Measurements from ENCODE around the gene TRMT44. TPM values are rescaled to one million over a fixed set of nuclear protein-coding genes. Genes with fewer than 3 reads are reported as not detected.

The TRMT44 gene
- total and polyA plus RNA-seq, 2 of the 13 experiments (the other 11 are each of a cell fraction or from before 2014, with no cell fraction given): 5.8 to 8.6 TPM

DNA sequence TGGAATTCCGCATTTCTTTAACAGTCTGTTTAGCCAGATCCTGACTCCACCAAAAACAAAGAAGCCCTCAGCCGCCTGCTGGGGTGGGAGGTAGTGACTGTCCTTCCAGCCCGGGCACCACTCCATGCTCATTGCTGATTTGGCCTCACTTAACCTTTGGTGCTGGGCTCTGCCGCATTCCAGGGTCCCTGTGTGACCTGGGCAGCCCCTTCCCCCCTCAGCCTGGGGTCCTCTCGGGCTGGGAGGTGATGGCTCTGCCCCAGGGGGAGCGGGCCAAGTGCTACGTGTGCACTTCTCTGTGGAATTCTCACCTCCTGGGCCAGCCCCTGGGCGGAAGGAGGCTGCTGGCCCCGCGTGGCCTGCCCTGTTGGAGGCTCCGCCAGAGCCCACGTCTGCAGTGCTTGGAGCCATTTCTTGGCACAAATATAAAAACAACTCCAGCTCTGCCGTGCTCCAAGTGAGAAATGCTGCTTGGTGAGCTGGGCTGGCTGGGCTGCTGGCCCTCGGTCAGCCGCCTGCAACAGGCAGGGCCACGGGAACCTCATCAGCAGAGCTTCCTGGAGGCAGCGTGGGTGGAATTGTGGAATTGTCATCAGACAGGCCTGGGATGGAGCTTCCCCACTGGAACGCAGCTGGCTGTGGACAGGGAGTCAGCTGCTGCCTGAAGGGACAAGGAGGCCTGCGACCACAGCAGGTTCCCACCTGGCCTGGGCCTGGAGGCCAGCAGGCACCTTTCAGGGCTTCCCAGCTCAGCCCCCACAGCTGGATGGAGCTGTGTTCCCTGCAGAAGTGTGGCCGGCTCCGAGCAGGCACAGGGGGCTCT, 66.0 kb downstream of the TRMT44 start:
- Histone ChIP-seq H3K4me2 (ENCODE audit: low read depth, low read length) (no peak overlapping the region), H2AFZ (ENCODE audit: low read length) (no peak overlapping the region), H3K27ac (ENCODE audit: extremely low read length, insufficient read depth, low read length) (no peak overlapping the region), H3K9me3 (ENCODE audit: low read length) (no peaks in the 10 kb centered on the region), H3K79me2 (ENCODE audit: insufficient read depth, low read length) (no peaks in the 10 kb centered on the region), H3K4me3 (replicated peaks in 1 of 3; ENCODE audit: insufficient read depth in 1 of 3, low read depth in 2 of 3, low read length in 3 of 3) (no peak overlapping the region), H3K36me3 (replicated peaks in 1 of 2; ENCODE audit: control insufficient read depth in 1 of 2, insufficient read depth in 2 of 2, low read length in 2 of 2) (no peaks in the 10 kb centered on the region), H3K4me1 (ENCODE audit: insufficient read depth, low read length) (peaks cover 2% of the 10 kb centered on the region; the same call in 1 of the 2 replicates), H3K9ac (ENCODE audit: insufficient read depth, low read depth, low read length) (no peak overlapping the region), H3K27me3 (ENCODE audit: control insufficient read depth in 1 of 2, insufficient read depth in 2 of 2, low read length in 2 of 2) (peaks cover 11 to 58% of the 10 kb centered on the region in 2 experiments; a peak in 4 of 5 replicates), H4K20me1 (ENCODE audit: insufficient read depth, low read length) (no peaks in the 10 kb centered on the region)
- no peak for FAIRE-seq
- in situ Hi-C loops (cut with HindIII; ENCODE audit: extremely low pct_ligation_motif_present, low pct_unique_long_range_greater_than_20kb): no loop called here
- DNase-seq (ENCODE audit: low spot score): no peak
- TF ChIP-seq TCF7L2 (IDR thresholded peaks at IDR 0.05; ENCODE audit: low read depth, low read length) (no peak), NBN (conservative IDR thresholded peaks at IDR 0.05) (no peak)
- BruUV-seq (replicated peaks): no TSS peak
- no peak for ATAC-seq
- ChIA-PET CTCF (ENCODE audit: low intra/inter-chr PET ratio, low total read pairs) (no interaction called here), POLR2A (no interaction called here)
- intact Hi-C loops (cut with micrococcal nuclease; ENCODE audit: unreplicated experiment): no loop called here
- 20% methylated on average over 7 of the region's 21 CpGs for WGBS (ENCODE audit: low lambda C conversion rate)

DNA sequence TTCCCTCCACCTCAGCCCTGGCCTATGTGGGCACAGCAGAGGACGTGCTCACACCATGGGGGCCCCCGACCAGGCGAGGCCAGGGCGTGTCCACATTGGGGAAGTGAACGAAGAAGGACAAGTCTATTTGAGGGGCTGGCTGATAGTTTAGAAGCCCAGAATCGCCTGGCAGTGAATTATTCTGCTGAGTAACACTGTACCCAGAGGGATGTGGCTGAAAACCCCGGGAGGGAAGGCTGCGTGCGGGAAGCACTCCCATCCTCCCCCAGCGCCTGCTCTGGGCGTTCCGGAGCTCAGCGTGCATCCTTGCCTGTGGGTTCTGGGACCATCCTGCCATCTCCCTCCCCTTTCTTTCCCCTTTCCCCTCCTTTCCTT, 66.6 kb downstream of the TRMT44 start:
- H3K4me2 ChIP-seq (ENCODE audit: low read depth, low read length): no peak overlapping the region
- no peak for ATAC-seq
- H3K4me3 ChIP-seq (replicated peaks in 1 of 3; ENCODE audit: insufficient read depth in 1 of 3, low read depth in 2 of 3, low read length in 3 of 3): no peak overlapping the region
- H3K27ac ChIP-seq (ENCODE audit: extremely low read length, insufficient read depth, low read length): no peak overlapping the region
- intact Hi-C loops (cut with micrococcal nuclease; ENCODE audit: unreplicated experiment): no loop called here
- H3K9ac ChIP-seq (ENCODE audit: insufficient read depth, low read depth, low read length): no peak overlapping the region
- no peaks in the 10 kb centered on the region for H3K79me2 ChIP-seq (ENCODE audit: insufficient read depth, low read length)
- no peak overlapping the region for H2AFZ ChIP-seq (ENCODE audit: low read length)
- no peak for FAIRE-seq
- no peak for DNase-seq (ENCODE audit: low spot score)
- no TSS peak for BruUV-seq (replicated peaks)
- POLR2A ChIA-PET: no interaction called here
- H3K4me1 ChIP-seq (ENCODE audit: insufficient read depth, low read length): no peaks in the 10 kb centered on the region
- WGBS (ENCODE audit: low lambda C conversion rate): 33% methylated on average over 13 of the region's 13 CpGs
- in situ Hi-C loops (cut with HindIII; ENCODE audit: extremely low pct_ligation_motif_present, low pct_unique_long_range_greater_than_20kb): no loop called here
- no peak for TF ChIP-seq BORCS8-MEF2B (CRISPR knock-in tag; IDR thresholded peaks at IDR 0.05)
- no peak for TF ChIP-seq ZNF777 (CRISPR knock-in tag; IDR thresholded peaks at IDR 0.05)
- TF ChIP-seq, protein P1, sequence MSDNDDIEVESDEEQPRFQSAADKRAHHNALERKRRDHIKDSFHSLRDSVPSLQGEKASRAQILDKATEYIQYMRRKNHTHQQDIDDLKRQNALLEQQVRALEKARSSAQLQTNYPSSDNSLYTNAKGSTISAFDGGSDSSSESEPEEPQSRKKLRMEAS (IDR thresholded peaks at IDR 0.05): no peak
- TF ChIP-seq TCF7L2 (IDR thresholded peaks at IDR 0.05; ENCODE audit: low read depth, low read length): no peak
- TF ChIP-seq NRL (CRISPR knock-in tag; IDR thresholded peaks at IDR 0.05; ENCODE audit: borderline replicate concordance): no peak
- TF ChIP-seq TP53 (CRISPR knock-in tag; conservative IDR thresholded peaks at IDR 0.05): no peak
- TF ChIP-seq NFKB2 (CRISPR knock-in tag; IDR thresholded peaks at IDR 0.05; ENCODE audit: borderline replicate concordance): no peak
- no peak for TF ChIP-seq PTBP1 (IDR thresholded peaks at IDR 0.05; ENCODE audit: low read depth, low read length, poor library complexity, severe bottlenecking)
- no peak for TF ChIP-seq SIX1 (CRISPR knock-in tag; IDR thresholded peaks at IDR 0.05; ENCODE audit: borderline replicate concordance)
- TF ChIP-seq ZNF326 (CRISPR knock-in tag; IDR thresholded peaks at IDR 0.05; ENCODE audit: borderline replicate concordance): no peak
- no peak for TF ChIP-seq ZFP1 (CRISPR knock-in tag; IDR thresholded peaks at IDR 0.05)
- no peak for TF ChIP-seq ATM (IDR thresholded peaks at IDR 0.05; ENCODE audit: borderline replicate concordance)
- TF ChIP-seq ZNF615 (CRISPR knock-in tag; IDR thresholded peaks at IDR 0.05; ENCODE audit: borderline replicate concordance): no peak
- TF ChIP-seq KDM3A (CRISPR knock-in tag; IDR thresholded peaks at IDR 0.05; ENCODE audit: low read depth): no peak
- no peak for TF ChIP-seq DPF2 (CRISPR knock-in tag; IDR thresholded peaks at IDR 0.05; ENCODE audit: borderline replicate concordance, low read depth)
- H3K27me3 ChIP-seq (ENCODE audit: control insufficient read depth in 1 of 2, insufficient read depth in 2 of 2, low read length in 2 of 2): peaks cover 11 to 58% of the 10 kb centered on the region in 2 experiments; a peak in 4 of 5 replicates
- CTCF ChIA-PET (ENCODE audit: low intra/inter-chr PET ratio, low total read pairs): no interaction called here
- H3K9me3 ChIP-seq (ENCODE audit: low read length): no peaks in the 10 kb centered on the region
- H3K36me3 ChIP-seq (replicated peaks in 1 of 2; ENCODE audit: control insufficient read depth in 1 of 2, insufficient read depth in 2 of 2, low read length in 2 of 2): no peaks in the 10 kb centered on the region
- H4K20me1 ChIP-seq (ENCODE audit: insufficient read depth, low read length): no peaks in the 10 kb centered on the region
